Activated T-cell treated with anti-CD3 and anti-CD28 coated beads, Interleukin-2, amount 50 U/mL, for 4 hours (primary cell): Measurements from ENCODE around the gene WDR27. TPM values are rescaled to one million over a fixed set of nuclear protein-coding genes. Genes with fewer than 3 reads are reported as not detected.
A peak's percentile ranks its signal among the peaks of the same experiment; 100 is the strongest.
"Not testable (repeated sequence)": the region's sequence is repeated elsewhere in the genome, so short reads cannot be mapped to it uniquely, and the experiment has no call there.

Source experiments
- ATAC-seq, 2 donors: fragments of 200-7000 bp; cut with Tn5 transposase; one replicate each; pipeline ENCODE4 v1.10.0; 2021
- DNase-seq: peaks from one replicate; pipeline ENCODE4 v3.0.0-alpha.2; 2020
- H3K27me3 Mint-ChIP-seq: one replicate; pipeline ENCODE4 v1.8.0; 2021; ENCODE audit warnings: low read depth, mixed read lengths
- H3K36me3 Mint-ChIP-seq: one replicate; pipeline ENCODE4 v1.8.0; 2022; ENCODE audit warnings: mixed read lengths; ENCODE audit not compliant: insufficient read depth
- H3K4me1 Mint-ChIP-seq: one replicate; pipeline ENCODE4 v1.8.0; 2021; ENCODE audit warnings: low read depth, mixed read lengths
- H3K4me3 Mint-ChIP-seq: one replicate; pipeline ENCODE4 v1.8.0; 2021; ENCODE audit warnings: mild to moderate bottlenecking, moderate library complexity, mixed read lengths
- H3K9me3 Mint-ChIP-seq: one replicate; pipeline ENCODE4 v1.8.0; 2021; ENCODE audit warnings: mixed read lengths
- total RNA-seq, 3 donors: library from RNA; stranded (reverse); gene quantifications; one replicate each; pipeline ENCODE4 v1.2.1, GENCODE V29; 2021

WDR27 gene
- total RNA-seq, 3 donors from 2014 or later, result 11.9 to 14.4 (median 13.4) TPM

GRCh38 chr6:169723200-169723909, 21.5 kb upstream of the WDR27 start:
- H3K4me1 Mint-ChIP-seq, result peaks cover 38% of the 10 kb centered on the region
- peaks cover 9% of the 10 kb centered on the region for H3K36me3 Mint-ChIP-seq
- ATAC-seq (peak; percentile 20 to 39), DNase-seq (peak; percentile 55)
- no peaks in the 10 kb centered on the region for H3K9me3 Mint-ChIP-seq
- peak overlapping the region; percentile 92 for H3K4me3 Mint-ChIP-seq
- no peaks in the 10 kb centered on the region for H3K27me3 Mint-ChIP-seq

DNA sequence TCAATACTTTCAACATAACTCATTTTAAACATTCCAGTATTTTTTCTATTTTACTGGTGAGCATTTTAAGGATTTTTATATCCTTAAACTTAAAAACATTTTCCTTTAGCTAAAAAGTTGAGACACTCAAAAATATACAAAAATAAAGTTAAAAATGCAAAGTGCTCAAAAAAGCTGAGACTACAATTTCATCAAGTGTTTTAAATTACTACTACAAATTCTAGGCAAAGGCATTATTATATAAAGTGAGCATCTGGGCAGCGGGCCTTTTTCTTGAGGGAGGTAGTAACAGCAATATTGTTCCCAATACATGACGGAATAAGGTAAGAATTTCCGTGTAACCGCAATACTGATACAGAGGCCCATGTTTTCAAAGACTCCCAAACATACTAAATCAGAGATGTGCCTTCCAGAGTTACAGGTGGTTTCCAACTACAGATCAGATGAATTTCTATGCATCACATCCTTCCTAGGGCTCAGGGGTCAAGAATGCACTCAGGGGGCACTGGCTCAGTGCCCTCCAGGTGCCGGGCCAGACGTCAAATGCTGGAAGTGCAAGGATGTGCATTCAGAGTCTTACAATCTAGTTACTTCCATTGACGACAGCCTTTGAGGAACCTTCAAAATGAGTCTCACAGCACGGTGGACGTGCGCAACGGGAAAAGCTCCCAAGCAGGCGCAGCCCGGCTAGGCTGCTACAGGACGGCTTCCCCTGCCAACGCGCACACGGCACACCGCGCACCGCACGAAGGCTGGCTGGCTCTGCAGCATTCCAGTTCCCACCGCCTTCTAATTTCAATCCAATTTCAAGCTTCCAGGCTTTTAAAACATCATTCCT, 20.8 kb upstream of the WDR27 start:
- peak; percentile 23 to 26 for ATAC-seq
- H3K4me3 Mint-ChIP-seq, result peak overlapping the region; percentile 92
- DNase-seq, result no peak
- H3K9me3 Mint-ChIP-seq, result no peaks in the 10 kb centered on the region
- H3K27me3 Mint-ChIP-seq, result no peaks in the 10 kb centered on the region
- peaks cover 38% of the 10 kb centered on the region for H3K4me1 Mint-ChIP-seq
- H3K36me3 Mint-ChIP-seq, result peaks cover 9% of the 10 kb centered on the region

DNA sequence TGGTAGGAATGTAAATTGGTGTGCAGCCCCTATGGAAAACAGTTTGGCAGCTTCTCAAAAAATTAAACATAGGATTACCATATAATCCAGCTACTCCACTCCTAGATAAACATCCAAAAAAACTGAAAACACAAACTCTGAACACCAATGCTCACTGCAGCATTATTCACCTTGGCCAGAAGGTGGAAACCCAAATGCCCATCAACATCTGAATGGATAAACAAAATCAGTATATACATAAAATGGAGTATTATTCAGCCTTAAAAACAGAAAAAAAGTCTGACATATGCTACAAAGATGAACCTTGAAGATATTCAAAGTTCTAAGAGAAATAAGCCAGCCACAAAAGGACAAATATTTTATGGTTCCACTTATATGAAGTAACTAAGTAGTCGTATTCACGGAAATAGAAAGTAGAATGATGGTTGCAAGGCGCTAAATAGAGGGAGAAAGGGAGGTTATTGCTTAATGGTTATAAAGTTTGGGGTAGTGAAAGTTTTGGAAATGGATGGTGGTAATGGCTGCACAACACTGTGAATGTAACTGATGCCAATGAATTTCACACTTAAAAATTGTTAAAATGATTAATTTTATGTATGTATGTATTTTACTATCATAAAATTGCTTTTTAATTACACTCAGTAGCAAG, 18.5 kb upstream of the WDR27 start:
- ATAC-seq (no peak), DNase-seq (no peak)
- Mint-ChIP-seq H3K9me3 (no peaks in the 10 kb centered on the region), H3K4me1 (peaks cover 34% of the 10 kb centered on the region), H3K36me3 (peaks cover 18% of the 10 kb centered on the region), H3K27me3 (no peaks in the 10 kb centered on the region), H3K4me3 (peak overlapping the region; percentile 33)

DNA sequence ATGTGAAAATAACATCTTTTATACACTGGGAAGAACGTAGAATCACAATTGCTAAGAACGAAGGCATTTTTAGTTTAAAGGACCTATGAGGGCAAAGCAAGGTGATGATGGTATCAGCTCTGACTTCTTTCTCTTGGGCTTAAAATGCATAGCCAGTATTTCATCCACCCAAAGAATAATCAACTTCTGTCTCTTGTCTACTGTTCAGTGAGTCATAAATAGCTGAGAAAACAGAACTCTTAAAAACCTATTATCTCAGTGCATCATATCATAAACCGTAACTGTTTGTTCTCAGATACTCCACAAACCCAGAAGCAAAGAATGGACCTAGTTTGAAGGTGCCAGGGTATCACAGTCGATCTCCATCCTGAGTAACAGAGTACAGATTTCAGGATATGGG, 17.3 kb upstream of the WDR27 start:
- Mint-ChIP-seq H3K9me3 (no peaks in the 10 kb centered on the region), H3K4me1 (peaks cover 34% of the 10 kb centered on the region), H3K27me3 (no peaks in the 10 kb centered on the region), H3K4me3 (no peak overlapping the region), H3K36me3 (peaks cover 28% of the 10 kb centered on the region)
- ATAC-seq, result no peak
- DNase-seq, result no peak

GRCh38 chr6:169714595-169714994, 12.8 kb upstream of the WDR27 start:
- Mint-ChIP-seq H3K4me3 (no peak overlapping the region), H3K36me3 (peaks cover 37% of the 10 kb centered on the region), H3K4me1 (peaks cover 17% of the 10 kb centered on the region), H3K9me3 (no peaks in the 10 kb centered on the region), H3K27me3 (no peaks in the 10 kb centered on the region)
- DNase-seq, result no peak
- ATAC-seq, result no peak

- H3K9me3 Mint-ChIP-seq, result no peaks in the 10 kb centered on the region
- ATAC-seq, result peak; percentile 74 to 84
- peaks cover 33% of the 10 kb centered on the region for H3K36me3 Mint-ChIP-seq
- no peak overlapping the region for H3K4me3 Mint-ChIP-seq
- no peaks in the 10 kb centered on the region for H3K27me3 Mint-ChIP-seq
- peaks cover 17% of the 10 kb centered on the region for H3K4me1 Mint-ChIP-seq
- no peak for DNase-seq
Observed at GRCh38 chr6:169714178-169714577, 12.3 kb upstream of the WDR27 start.

DNA sequence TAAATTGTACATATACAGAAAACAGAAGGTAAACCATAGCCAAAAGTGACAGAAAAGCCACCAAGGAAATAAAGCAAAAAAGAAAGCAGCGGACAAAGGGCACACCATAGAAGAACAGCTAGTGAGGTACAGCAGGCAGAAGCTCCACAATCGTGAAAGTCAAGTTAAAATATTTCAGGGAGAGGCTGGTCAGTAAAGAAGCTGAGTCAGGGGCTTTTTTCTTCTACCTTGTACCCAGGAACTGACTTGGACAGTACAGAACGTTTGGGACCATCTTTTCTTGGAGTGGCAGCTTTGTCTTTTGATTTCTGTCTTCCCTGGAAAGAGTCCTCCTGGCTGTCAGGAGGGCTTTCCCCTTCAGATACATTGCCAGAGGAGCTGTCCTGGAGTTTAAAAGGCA, 8.2 kb upstream of the WDR27 start:
- DNase-seq, result no peak
- Mint-ChIP-seq H3K36me3 (peaks cover 25% of the 10 kb centered on the region), H3K9me3 (no peaks in the 10 kb centered on the region), H3K4me1 (peaks cover 34% of the 10 kb centered on the region), H3K4me3 (no peak overlapping the region), H3K27me3 (no peaks in the 10 kb centered on the region)
- ATAC-seq, result no peak

GRCh38 chr6:169709293-169709692, 7.5 kb upstream of the WDR27 start:
- DNase-seq, result no peak
- peak; percentile 35 to 53 for ATAC-seq
- Mint-ChIP-seq H3K9me3 (no peaks in the 10 kb centered on the region), H3K36me3 (peaks cover 20% of the 10 kb centered on the region), H3K27me3 (no peaks in the 10 kb centered on the region), H3K4me1 (peaks cover 37% of the 10 kb centered on the region), H3K4me3 (no peak overlapping the region)

- Mint-ChIP-seq H3K27me3 (no peaks in the 10 kb centered on the region), H3K9me3 (no peaks in the 10 kb centered on the region), H3K4me3 (no peak overlapping the region), H3K4me1 (peaks cover 45% of the 10 kb centered on the region), H3K36me3 (peaks cover 20% of the 10 kb centered on the region)
- DNase-seq (no peak), ATAC-seq (no peak)
Observed at GRCh38 chr6:169707772-169708171, 5.9 kb upstream of the WDR27 start.

DNA sequence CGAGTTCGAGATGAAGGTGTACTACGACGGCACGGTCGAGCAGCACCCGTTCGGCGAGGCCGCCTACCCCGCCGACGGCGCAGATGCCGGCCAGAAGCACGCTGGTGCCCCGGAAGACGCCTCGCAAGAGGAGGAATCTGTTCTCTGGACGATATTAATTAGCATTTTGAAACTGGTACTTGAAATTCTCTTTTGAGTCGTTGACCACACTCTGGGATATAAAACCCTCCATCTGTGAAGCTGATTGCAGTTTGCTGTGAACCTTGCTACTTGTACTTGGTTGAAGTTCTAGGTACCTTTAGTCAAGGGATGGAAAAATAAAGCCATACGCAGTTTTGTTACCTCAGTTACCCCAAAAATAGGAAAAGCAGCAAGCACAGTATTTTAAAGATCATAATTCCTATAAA, 1.0 kb upstream of the WDR27 start:
- DNase-seq, result peak; percentile 18
- peak overlapping the region; percentile 87 for H3K4me3 Mint-ChIP-seq
- peaks cover 47% of the 10 kb centered on the region for H3K4me1 Mint-ChIP-seq
- peak; percentile 7 to 9 for ATAC-seq
- no peaks in the 10 kb centered on the region for H3K27me3 Mint-ChIP-seq
- H3K36me3 Mint-ChIP-seq, result peaks cover 10% of the 10 kb centered on the region
- no peaks in the 10 kb centered on the region for H3K9me3 Mint-ChIP-seq

- peaks cover 43% of the 10 kb centered on the region for H3K4me1 Mint-ChIP-seq
- H3K36me3 Mint-ChIP-seq, result peaks cover 10% of the 10 kb centered on the region
- no peaks in the 10 kb centered on the region for H3K9me3 Mint-ChIP-seq
- peak overlapping the region; percentile 87 for H3K4me3 Mint-ChIP-seq
- H3K27me3 Mint-ChIP-seq, result no peaks in the 10 kb centered on the region
- ATAC-seq (peak; percentile 1 to 3), DNase-seq (no peak)
Observed at GRCh38 chr6:169701311-169701953, 397 bp downstream of the WDR27 start.

- Mint-ChIP-seq H3K9me3 (no peaks in the 10 kb centered on the region), H3K4me3 (peak overlapping the region; percentile 87), H3K27me3 (no peaks in the 10 kb centered on the region), H3K4me1 (peaks cover 34% of the 10 kb centered on the region), H3K36me3 (peaks cover 11% of the 10 kb centered on the region)
- no peak for ATAC-seq
- DNase-seq, result no peak
Observed at GRCh38 chr6:169700296-169700695, 1.5 kb downstream of the WDR27 start.

DNA sequence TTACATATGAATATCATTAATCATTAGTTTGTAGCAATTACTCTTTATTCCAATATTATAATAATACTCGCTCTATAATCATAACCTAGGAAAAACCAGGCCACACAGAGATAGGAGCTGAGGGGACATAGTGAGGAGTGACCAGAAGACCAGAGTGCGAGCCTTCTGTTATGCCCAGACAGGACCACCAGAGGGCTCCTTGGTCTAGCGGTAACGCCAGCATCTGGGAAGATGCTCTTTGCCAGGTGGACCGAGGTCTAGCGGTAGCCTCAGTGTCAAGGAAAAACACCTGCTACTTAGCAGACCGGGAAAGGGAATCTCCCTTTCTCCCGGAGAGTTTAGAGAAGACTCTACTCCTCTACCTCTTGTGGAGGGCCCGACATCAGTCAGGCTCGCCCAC, 4.7 kb downstream of the WDR27 start:
- ATAC-seq, H3K4me3 Mint-ChIP-seq, DNase-seq, H3K27me3 Mint-ChIP-seq, H3K9me3 Mint-ChIP-seq: not testable (repeated sequence)
- H3K4me1 Mint-ChIP-seq, result peaks cover 15% of the 10 kb centered on the region
- peaks cover 12% of the 10 kb centered on the region for H3K36me3 Mint-ChIP-seq

GRCh38 chr6:169695131-169695530, 6.7 kb downstream of the WDR27 start:
- peaks cover 11% of the 10 kb centered on the region for H3K9me3 Mint-ChIP-seq
- H3K36me3 Mint-ChIP-seq, result peaks cover 19% of the 10 kb centered on the region
- H3K27me3 Mint-ChIP-seq, result no peaks in the 10 kb centered on the region
- ATAC-seq (no peak), DNase-seq (no peak)
- no peak overlapping the region for H3K4me3 Mint-ChIP-seq
- H3K4me1 Mint-ChIP-seq, result peaks cover 9% of the 10 kb centered on the region
